Skeletal muscle satellite cell (primary cell): ENCODE data around the gene CCDC157.

Experiments
- H3K27me3 ChIP-seq: 2 replicates; pipeline ENCODE4 v1.7.0; 2013; ENCODE audit warnings: low read length; ENCODE audit not compliant: control insufficient read depth, insufficient read depth
- H3K36me3 ChIP-seq: 2 replicates; pipeline ENCODE4 v1.7.0; 2013; ENCODE audit warnings: mild to moderate bottlenecking, control low read depth, low read length; ENCODE audit not compliant: insufficient read depth
- H3K4me1 ChIP-seq: 2 replicates; pipeline ENCODE4 v1.7.0; 2013; ENCODE audit warnings: low read length; ENCODE audit not compliant: control insufficient read depth, insufficient read depth
- H3K4me2 ChIP-seq: 2 replicates; pipeline ENCODE4 v1.7.0; 2013; ENCODE audit warnings: mild to moderate bottlenecking, low read length
- H3K4me3 ChIP-seq: 2 replicates; pipeline ENCODE4 v1.7.0; 2013; ENCODE audit warnings: low read length
- H3K9ac ChIP-seq: 2 replicates; pipeline ENCODE4 v1.7.0; 2013; ENCODE audit warnings: mild to moderate bottlenecking, low read depth, low read length, moderate library complexity
- H3K9me3 ChIP-seq: replicated peaks from 2 replicates; pipeline ENCODE4 v1.7.0; 2013; ENCODE audit warnings: mild to moderate bottlenecking, control low read depth, low read length

CCDC157 gene

DNA sequence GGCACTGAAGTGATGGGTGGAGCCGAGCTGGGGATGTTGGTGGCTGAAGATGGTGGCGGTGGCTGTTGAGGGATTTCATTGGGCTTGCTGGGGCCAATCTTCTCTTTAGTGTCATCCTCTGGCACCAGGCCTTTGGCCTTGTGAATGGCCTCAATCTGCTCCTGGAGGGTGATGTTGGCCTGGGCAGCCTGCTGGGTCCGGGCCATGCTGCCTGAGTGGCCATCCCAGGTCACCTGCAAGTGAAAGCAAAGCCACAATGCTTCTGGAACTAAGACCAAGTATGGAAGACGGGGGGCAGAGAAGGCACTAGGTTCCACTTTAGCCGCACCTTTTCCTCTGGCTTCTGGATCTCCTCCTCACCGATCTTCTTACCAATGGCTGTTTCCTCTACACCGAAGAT, 18.0 kb upstream of the CCDC157 start:
- H3K4me2 ChIP-seq = no peak overlapping the region
- no peak overlapping the region for H3K9ac ChIP-seq
- no peak overlapping the region for H3K4me3 ChIP-seq
- peaks cover 96% of the 10 kb centered on the region for H3K36me3 ChIP-seq
- no peaks in the 10 kb centered on the region for H3K27me3 ChIP-seq
- H3K9me3 ChIP-seq = no peaks in the 10 kb centered on the region
- no peaks in the 10 kb centered on the region for H3K4me1 ChIP-seq

DNA sequence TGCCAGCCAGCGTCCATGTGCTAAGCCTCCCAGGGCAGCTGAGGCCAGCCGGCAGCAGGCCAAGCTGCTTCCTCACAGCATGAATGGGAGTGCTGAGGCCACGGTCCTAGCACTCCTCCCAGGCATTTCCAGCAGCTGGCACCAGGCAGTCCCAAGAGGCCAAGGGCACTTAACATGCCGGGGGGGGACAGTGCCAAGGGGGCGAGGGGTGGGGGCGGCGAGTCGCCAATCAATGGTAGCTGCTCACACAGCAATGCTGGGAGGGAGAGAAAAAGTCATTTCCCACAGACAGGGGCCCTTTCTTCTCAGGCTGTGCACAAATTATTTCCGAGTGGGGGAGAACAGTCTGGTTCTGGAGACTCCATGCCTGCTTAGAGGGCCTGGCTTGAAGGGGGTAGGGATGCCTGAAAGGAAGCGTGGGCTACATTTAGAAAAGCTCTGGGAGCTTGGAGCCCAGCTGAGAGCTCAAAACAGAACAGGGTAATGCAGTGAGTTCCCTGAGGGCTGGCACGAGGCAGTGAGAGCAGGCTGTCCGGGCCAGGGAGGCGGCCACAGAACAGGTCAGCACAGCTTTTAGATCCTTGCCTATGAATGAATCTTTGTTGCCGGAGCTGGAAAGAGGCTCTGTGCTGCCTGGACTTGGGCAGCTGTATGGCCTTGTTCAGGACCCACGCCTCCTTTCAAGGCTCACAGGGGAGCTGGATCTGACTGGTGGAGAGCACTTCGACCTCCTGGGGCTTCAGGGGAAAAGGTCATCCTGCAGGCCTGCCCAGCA, 15.7 kb upstream of the CCDC157 start:
- no peaks in the 10 kb centered on the region for H3K4me1 ChIP-seq
- no peak overlapping the region for H3K9ac ChIP-seq
- H3K36me3 ChIP-seq = peaks cover 96% of the 10 kb centered on the region
- no peaks in the 10 kb centered on the region for H3K27me3 ChIP-seq
- no peak overlapping the region for H3K4me2 ChIP-seq
- no peaks in the 10 kb centered on the region for H3K9me3 ChIP-seq
- no peak overlapping the region for H3K4me3 ChIP-seq

DNA sequence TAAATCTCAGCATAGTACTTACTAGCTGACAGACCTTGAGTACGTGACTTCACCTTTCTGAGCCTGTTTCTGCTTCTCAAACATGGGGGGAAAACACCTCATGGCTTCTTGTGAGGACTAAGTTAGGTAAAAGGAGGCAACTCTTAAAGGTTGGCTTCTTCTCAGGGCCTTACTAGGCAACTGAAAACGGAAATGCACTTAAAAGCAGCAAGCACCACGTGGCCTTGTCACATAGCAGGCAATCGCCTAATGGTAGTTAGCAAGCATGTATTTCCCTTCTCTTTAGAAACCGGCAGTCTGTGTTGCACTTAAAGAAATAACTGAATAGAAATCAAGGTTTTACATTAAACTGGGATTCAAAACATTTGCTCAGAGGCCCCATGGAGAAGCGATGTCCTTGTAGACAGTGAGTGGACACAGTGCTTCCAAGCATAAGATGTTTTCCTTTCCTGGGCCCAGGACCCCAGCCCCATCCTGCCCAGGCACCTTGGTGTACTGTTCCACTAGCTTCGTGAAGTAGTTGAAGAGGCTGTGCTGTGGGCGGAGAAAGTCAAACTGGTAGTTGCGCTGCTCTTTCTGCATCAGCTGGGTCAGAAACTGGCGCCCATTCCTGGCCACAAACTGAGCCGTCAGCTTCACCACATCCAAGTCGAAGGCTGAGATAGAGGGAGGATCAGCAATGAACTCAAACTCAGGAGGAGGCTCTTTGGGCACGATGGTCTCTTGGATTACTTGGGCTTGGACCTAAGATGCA, 12.2 kb upstream of the CCDC157 start:
- H3K4me1 ChIP-seq = no peaks in the 10 kb centered on the region

DNA sequence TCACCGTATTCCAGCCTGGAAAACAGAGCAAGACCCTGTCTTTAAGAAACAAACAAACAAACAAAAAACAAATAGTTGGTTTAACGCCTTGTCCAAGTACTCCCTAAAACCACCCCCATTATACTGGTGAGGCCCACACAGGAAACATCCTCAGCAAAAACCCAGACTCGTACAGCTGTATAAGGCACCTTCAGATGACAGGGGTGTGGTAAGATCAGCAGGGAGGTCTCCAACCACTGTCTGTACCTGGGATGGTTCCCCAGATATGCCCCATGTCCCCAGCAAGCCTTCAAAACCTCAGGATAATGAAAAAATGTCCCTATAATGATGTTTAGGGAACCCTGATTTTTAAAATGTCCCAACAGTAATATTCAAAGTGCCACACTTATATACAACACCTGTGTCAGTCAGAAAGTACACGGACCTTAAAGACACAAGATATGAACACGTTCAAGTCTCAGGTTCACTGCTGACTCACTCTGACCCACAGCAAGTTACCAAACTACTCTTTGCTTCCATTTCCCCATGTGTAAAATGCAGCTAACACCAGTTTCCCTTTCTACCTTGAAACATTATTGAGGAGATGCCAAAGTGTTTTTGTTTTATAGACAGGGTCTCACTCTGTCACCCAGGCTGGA, 9.4 kb upstream of the CCDC157 start:
- no peak overlapping the region for H3K9ac ChIP-seq
- no peaks in the 10 kb centered on the region for H3K27me3 ChIP-seq
- no peak overlapping the region for H3K4me2 ChIP-seq
- H3K4me1 ChIP-seq = no peaks in the 10 kb centered on the region
- H3K4me3 ChIP-seq = no peak overlapping the region
- H3K9me3 ChIP-seq = no peaks in the 10 kb centered on the region
- H3K36me3 ChIP-seq = peaks cover 86% of the 10 kb centered on the region

More for the DNA sequence above, 12.2 kb upstream of the CCDC157 start:
- Histone ChIP-seq H3K9ac (no peak overlapping the region), H3K27me3 (no peaks in the 10 kb centered on the region), H3K4me2 (no peak overlapping the region), H3K36me3 (peaks cover 88% of the 10 kb centered on the region), H3K4me3 (no peak overlapping the region), H3K9me3 (no peaks in the 10 kb centered on the region)

DNA sequence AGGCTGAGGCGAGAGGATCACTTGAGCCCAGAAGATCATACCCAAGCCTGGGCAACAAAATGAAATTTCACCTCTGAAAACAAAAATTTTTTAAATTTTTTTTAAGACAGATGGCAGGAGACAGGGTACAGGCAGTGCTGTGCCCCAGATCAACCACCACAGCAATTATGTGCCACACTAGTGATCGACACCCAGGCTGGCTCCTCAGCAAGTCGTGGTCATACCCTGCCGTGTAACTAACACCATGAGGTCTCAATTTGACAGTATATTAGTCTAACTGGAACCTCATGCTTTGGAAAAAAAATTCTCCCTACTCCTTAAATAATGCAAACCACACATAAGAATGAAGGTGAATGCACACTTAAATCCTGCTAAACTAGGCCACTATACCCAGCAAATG, 8.4 kb upstream of the CCDC157 start:
- Histone ChIP-seq H3K36me3 (peaks cover 83% of the 10 kb centered on the region), H3K4me2 (no peak overlapping the region), H3K4me3 (no peak overlapping the region), H3K9ac (no peak overlapping the region), H3K27me3 (no peaks in the 10 kb centered on the region), H3K9me3 (no peaks in the 10 kb centered on the region), H3K4me1 (no peaks in the 10 kb centered on the region)

DNA sequence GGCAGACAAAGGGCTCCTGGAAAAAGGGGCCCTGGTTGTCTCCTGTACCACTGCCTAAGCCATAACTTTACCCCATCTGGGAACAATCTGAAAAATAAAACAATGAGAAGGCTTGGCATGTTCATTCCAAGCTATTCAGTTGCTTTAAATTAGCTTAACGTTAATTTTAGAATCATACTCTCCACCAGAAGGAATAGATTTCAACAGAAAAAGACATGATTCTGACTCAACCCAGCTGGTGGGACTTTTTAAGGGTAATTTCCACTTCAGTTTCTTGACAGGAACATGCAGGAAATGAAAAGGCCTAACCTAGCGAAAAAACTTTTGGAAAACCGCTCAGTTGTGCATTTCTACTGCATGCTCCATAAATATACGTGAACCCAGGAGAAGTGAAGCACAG, 8.0 kb upstream of the CCDC157 start:
- peaks cover under 1% of the 10 kb centered on the region for H3K4me1 ChIP-seq

DNA sequence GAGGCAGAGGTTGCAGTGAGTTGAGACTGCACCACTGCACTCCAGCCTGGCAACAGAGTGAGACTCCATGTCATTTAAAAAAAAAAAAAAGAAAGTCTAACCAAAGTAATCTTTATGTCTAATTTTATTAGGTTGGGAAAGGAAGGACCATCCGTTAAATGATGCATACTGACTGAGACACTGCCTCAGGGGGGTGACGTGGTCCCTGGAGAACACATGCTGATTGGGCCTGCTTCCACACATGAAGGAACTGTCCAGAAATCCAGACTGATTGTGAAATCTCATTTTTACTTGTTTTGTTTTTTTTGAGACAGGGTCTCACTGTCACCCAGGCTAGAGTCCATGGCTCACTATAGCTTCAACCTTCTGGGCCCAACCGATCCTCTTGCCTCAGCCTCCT, 5.6 kb upstream of the CCDC157 start:
- H3K36me3 ChIP-seq = peaks cover 61% of the 10 kb centered on the region
- H3K4me1 ChIP-seq = peaks cover 21% of the 10 kb centered on the region
- no peak overlapping the region for H3K4me2 ChIP-seq
- H3K27me3 ChIP-seq = no peaks in the 10 kb centered on the region
- no peak overlapping the region for H3K9ac ChIP-seq
- H3K4me3 ChIP-seq = no peak overlapping the region
- H3K9me3 ChIP-seq = no peaks in the 10 kb centered on the region

More for the DNA sequence above, 8.0 kb upstream of the CCDC157 start:
- Histone ChIP-seq H3K27me3 (no peaks in the 10 kb centered on the region), H3K9ac (no peak overlapping the region), H3K9me3 (no peaks in the 10 kb centered on the region), H3K36me3 (peaks cover 81% of the 10 kb centered on the region), H3K4me2 (no peak overlapping the region), H3K4me3 (no peak overlapping the region)

DNA sequence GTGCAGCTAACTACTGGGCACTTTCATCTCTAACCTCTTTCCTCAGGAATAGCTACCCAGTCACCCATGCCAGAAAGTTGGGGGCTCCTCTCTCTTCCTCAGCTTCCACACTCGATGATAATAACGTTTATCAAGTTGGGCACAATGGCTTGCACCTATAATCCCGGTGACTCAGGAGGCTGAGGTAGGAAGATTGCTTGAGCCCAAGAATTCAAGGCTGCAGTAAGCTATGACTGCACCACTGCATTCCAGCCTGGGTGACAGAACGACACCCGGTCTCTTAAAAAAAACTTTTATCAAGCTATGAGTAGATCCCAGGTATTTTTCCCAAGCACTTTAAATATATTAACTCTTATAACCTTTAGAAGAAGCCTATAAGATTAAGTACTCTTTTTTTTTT, 2.2 kb upstream of the CCDC157 start:
- Histone ChIP-seq H3K4me1 (peaks cover 21% of the 10 kb centered on the region), H3K4me3 (no peak overlapping the region), H3K9ac (peak overlapping the region; percentile 95), H3K9me3 (no peaks in the 10 kb centered on the region), H3K36me3 (peaks cover 38% of the 10 kb centered on the region), H3K27me3 (no peaks in the 10 kb centered on the region), H3K4me2 (peak overlapping the region; percentile 99)

DNA sequence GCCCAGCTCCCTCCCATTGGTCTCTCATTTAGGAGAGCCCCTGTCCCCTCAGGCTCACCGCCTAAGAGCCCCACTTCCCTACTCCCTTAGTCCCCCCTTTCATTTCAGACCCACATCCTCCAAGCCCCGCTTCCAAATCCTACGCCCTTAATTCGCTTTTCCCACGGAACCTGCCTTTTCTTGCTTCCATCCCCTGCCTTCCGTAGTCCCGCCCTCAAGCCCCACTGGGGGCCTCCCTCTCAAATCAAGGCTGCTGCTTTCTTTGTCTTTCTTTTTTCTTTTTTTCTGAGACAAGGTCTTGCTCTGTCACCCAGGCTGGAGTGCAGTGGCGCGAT, 396 bp downstream of the CCDC157 start:
- H3K36me3 ChIP-seq = peaks cover 16% of the 10 kb centered on the region
- H3K27me3 ChIP-seq = no peaks in the 10 kb centered on the region
- peaks cover 21% of the 10 kb centered on the region for H3K4me1 ChIP-seq
- H3K4me2 ChIP-seq = peak overlapping the region; percentile 99
- H3K4me3 ChIP-seq = peak overlapping the region; percentile 92
- H3K9ac ChIP-seq = peak overlapping the region; percentile 95
- H3K9me3 ChIP-seq = no peaks in the 10 kb centered on the region

DNA sequence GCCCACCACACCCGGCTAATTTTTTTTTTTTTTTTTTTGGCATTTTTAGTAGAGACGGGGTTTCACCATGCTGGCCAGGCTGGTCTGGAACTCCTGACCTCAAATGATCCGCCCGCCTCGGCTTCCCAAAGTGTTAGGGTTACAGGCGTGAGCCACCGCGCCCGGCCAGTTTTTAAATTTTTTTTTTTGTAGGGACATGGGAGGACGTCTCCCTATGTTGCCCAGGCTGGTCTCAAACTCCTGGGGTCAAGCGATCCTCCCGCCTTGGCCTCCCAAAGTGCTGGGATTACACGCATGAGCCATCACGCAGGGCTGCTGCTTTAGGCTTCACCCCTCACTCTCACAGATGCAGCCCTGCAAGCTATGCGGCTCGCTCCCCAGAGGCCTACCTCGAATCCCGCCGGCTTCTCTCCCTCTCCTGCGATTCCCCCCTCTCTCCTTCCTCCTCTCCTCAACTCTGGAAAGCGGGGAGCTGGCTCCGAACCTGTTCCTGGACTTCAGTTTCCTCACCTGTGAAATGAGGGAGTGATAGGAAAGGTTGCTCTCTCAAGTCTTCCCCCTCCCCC, 926 bp downstream of the CCDC157 start:
- Histone ChIP-seq H3K9me3 (no peaks in the 10 kb centered on the region), H3K4me1 (peaks cover 21% of the 10 kb centered on the region), H3K27me3 (no peaks in the 10 kb centered on the region), H3K9ac (no peak overlapping the region), H3K4me3 (peak overlapping the region; percentile 92), H3K36me3 (peaks cover 10% of the 10 kb centered on the region), H3K4me2 (peak overlapping the region; percentile 99)

DNA sequence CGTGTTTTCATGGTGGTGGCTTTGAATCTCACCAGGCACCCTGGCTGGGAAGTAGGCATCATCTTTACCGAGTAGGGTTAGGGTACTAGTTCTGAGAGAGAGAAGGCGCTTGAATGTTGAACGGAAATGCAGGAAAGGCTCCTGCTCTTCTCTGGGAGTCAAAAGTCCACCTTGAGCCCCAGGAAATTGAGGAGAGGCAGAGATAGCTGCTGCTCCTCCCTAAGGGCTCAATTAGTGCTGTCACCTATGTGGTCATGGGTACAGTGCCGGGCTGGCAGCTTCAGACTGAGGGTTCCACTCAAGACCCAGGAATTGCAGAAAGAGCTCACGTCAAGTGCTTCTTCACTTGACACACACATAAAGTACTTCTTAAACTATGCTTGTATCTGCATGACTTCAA, 1.7 kb downstream of the CCDC157 start:
- H3K4me3 ChIP-seq = no peak overlapping the region
- no peak overlapping the region for H3K9ac ChIP-seq
- H3K4me1 ChIP-seq = peaks cover 21% of the 10 kb centered on the region
- no peaks in the 10 kb centered on the region for H3K9me3 ChIP-seq
- H3K27me3 ChIP-seq = no peaks in the 10 kb centered on the region
- H3K36me3 ChIP-seq = peaks cover 7% of the 10 kb centered on the region
- H3K4me2 ChIP-seq = no peak overlapping the region
